ENCODE data around the gene MCL1. TPM values are rescaled to one million over a fixed set of nuclear protein-coding genes. Genes with fewer than 3 reads are reported as not detected.
"Not testable (repeated sequence)": the region's sequence is repeated elsewhere in the genome, so short reads cannot be mapped to it uniquely, and the experiment has no call there.

The MCL1 gene
- total RNA-seq, 1 experiment from 2014 or later: 126 TPM

GRCh38 chr1:150606463-150607142, 27.2 kb upstream of the MCL1 start:
- peak overlapping the region; percentile 57; the same call in 1 of the 2 replicates for H3K27ac ChIP-seq (ENCODE audit: low read length)
- in situ Hi-C loops (cut with HindIII; ENCODE audit: low pct_unique_long_range_greater_than_20kb, low sequenced_read_pairs): no loop called here
- BruUV-seq (replicated peaks): no TSS peak
- no peaks in the 10 kb centered on the region for H3K27me3 ChIP-seq (ENCODE audit: control insufficient read depth, insufficient read depth, low read length)
- POLR2A ChIA-PET: interaction anchor here (0.6 kb wide), 1 partner anchor 243 kb away, joined by 3 read pairs; no protein-coding TSS in a partner anchor
- CTCF ChIA-PET: no interaction called here
- no peaks in the 10 kb centered on the region for H3K36me3 ChIP-seq (ENCODE audit: control insufficient read depth, insufficient read depth, low read length)
- TF ChIP-seq SIN3A (IDR thresholded peaks at IDR 0.05; ENCODE audit: borderline replicate concordance, insufficient read depth, low read depth, low read length) (no peak), POLR2AphosphoS5 (IDR thresholded peaks at IDR 0.05; ENCODE audit: low read depth, low read length) (no peak), REST (IDR thresholded peaks at IDR 0.05; ENCODE audit: insufficient read depth in 1 of 2, low read depth in 2 of 2, low read length in 1 of 2) (no peak), TCF7L2 (IDR thresholded peaks at IDR 0.05; ENCODE audit: low read depth, low read length) (no peak), CTCF (IDR thresholded peaks at IDR 0.05) (no peak)
- intact Hi-C loops (cut with micrococcal nuclease; ENCODE audit: unreplicated experiment): no loop called here
- H3K4me1 ChIP-seq (ENCODE audit: control insufficient read depth, insufficient read depth, low read length): peaks cover 18% of the 10 kb centered on the region
- ATAC-seq (no peak), DNase-seq (ENCODE audit: low read depth, low spot score) (no peak)
- H3K4me3 ChIP-seq (ENCODE audit: low read depth in 2 of 2, low read length in 2 of 2): no peak overlapping the region
- H3K9me3 ChIP-seq (ENCODE audit: control insufficient read depth, insufficient read depth, low read depth, low read length): no peaks in the 10 kb centered on the region

- intact Hi-C loops (cut with micrococcal nuclease; ENCODE audit: unreplicated experiment); H3K4me3 ChIP-seq (ENCODE audit: low read depth in 2 of 2, low read length in 2 of 2); H3K9me3 ChIP-seq (ENCODE audit: control insufficient read depth, insufficient read depth, low read depth, low read length); H3K27me3 ChIP-seq (ENCODE audit: control insufficient read depth, insufficient read depth, low read length); ATAC-seq; in situ Hi-C loops (cut with HindIII; ENCODE audit: low pct_unique_long_range_greater_than_20kb, low sequenced_read_pairs); H3K36me3 ChIP-seq (ENCODE audit: control insufficient read depth, insufficient read depth, low read length); DNase-seq (ENCODE audit: low read depth, low spot score); CTCF ChIA-PET; BruUV-seq (replicated peaks): not testable (repeated sequence)
- H3K27ac ChIP-seq (ENCODE audit: low read length): peak overlapping the region; percentile 89
- H3K4me1 ChIP-seq (ENCODE audit: control insufficient read depth, insufficient read depth, low read length): peaks cover 15% of the 10 kb centered on the region
- POLR2A ChIA-PET: interaction anchor here (0.6 to 1.2 kb wide), 5 partner anchors 8 to 40 kb away, joined by 3 to 9 read pairs (median 4); partner anchors contain the start of gene MCL1
Measured at GRCh38 chr1:150605451-150605731, 26.0 kb upstream of the MCL1 start.

GRCh38 chr1:150604226-150604588, 24.8 kb upstream of the MCL1 start:
- Histone ChIP-seq H3K27ac (ENCODE audit: low read length) (peak overlapping the region; percentile 89), H3K4me3 (ENCODE audit: low read depth in 2 of 2, low read length in 2 of 2) (no peak overlapping the region), H3K27me3 (ENCODE audit: control insufficient read depth, insufficient read depth, low read length) (no peaks in the 10 kb centered on the region), H3K9me3 (ENCODE audit: control insufficient read depth, insufficient read depth, low read depth, low read length) (no peaks in the 10 kb centered on the region), H3K4me1 (ENCODE audit: control insufficient read depth, insufficient read depth, low read length) (peaks cover 15% of the 10 kb centered on the region), H3K36me3 (ENCODE audit: control insufficient read depth, insufficient read depth, low read length) (no peaks in the 10 kb centered on the region)
- TF ChIP-seq SIN3A (IDR thresholded peaks at IDR 0.05; ENCODE audit: borderline replicate concordance, insufficient read depth, low read depth, low read length) (no peak), CTCF (IDR thresholded peaks at IDR 0.05) (no peak), REST (IDR thresholded peaks at IDR 0.05; ENCODE audit: insufficient read depth in 1 of 2, low read depth in 2 of 2, low read length in 1 of 2) (no peak), POLR2AphosphoS5 (IDR thresholded peaks at IDR 0.05; ENCODE audit: low read depth, low read length) (no peak), TCF7L2 (IDR thresholded peaks at IDR 0.05; ENCODE audit: low read depth, low read length) (no peak)
- ATAC-seq: no peak
- in situ Hi-C loops (cut with HindIII; ENCODE audit: low pct_unique_long_range_greater_than_20kb, low sequenced_read_pairs) (no loop called here), intact Hi-C loops (cut with micrococcal nuclease; ENCODE audit: unreplicated experiment) (no loop called here)
- TSS peak; percentile 59 for BruUV-seq (replicated peaks)
- DNase-seq (ENCODE audit: low read depth, low spot score): no peak
- POLR2A ChIA-PET: interaction anchor here (0.5 to 1.1 kb wide), 4 partner anchors 15 to 25 kb away, joined by 3 to 8 read pairs (median 4); partner anchors contain the start of gene MCL1
- CTCF ChIA-PET: interaction anchor here (0.7 kb wide), 1 partner anchor 44 kb away, joined by 3 read pairs; no protein-coding TSS in a partner anchor

Data from Panc1 (cell line).